IMR-90 (cell line): ENCODE results near the gene SESN1. TPM values are rescaled to one million over a fixed set of nuclear protein-coding genes. Genes with fewer than 3 reads are reported as not detected.

Experiments used
- ATAC-seq: fragments of 200-7000 bp; cut with Tn5 transposase; 2 replicates; pipeline ENCODE4 v1.9.1; 2020; ENCODE audit warnings: low read depth, mild to moderate bottlenecking, moderate library complexity
- BruUV-seq: library from RNA; stranded (reverse); fragments of 400-500 nt; replicated peaks from 2 replicates; lab custom pipeline; 2021; lab: Mats Ljungman, UMichigan
- CTCF ChIA-PET: fragments of 300-600 bp; formaldehyde crosslinking; extraction: SDS; loops from one replicate; lab custom pipeline; 2021; ENCODE audit warnings: antibody characterized with exemption; lab: Yijun Ruan, JAX
- POLR2A ChIA-PET: fragments of 300-600 bp; sonication (Branson Sonifier 250); formaldehyde crosslinking; loops from one replicate; lab custom pipeline; 2022; ENCODE audit warnings: antibody characterized with exemption; ENCODE audit not compliant: unreplicated experiment; lab: Charles Lee
- DNase-seq: peaks from one replicate; pipeline ENCODE4 v3.0.0; 2013
- H2AFZ ChIP-seq: replicated peaks from 2 replicates; pipeline ENCODE3; 2013; ENCODE audit warnings: low read length, mild to moderate bottlenecking; ENCODE audit not compliant: poor library complexity
- H2AK5ac ChIP-seq: 2 replicates; pipeline ENCODE4 v1.6.1; 2013; ENCODE audit warnings: low read depth, low read length, inconsistent platforms
- H2AK9ac ChIP-seq: replicated peaks from 2 replicates; pipeline ENCODE3; 2013; ENCODE audit warnings: mild to moderate bottlenecking, low read depth, low read length, moderate library complexity; ENCODE audit not compliant: poor library complexity
- H2BK120ac ChIP-seq: 2 replicates; pipeline ENCODE4 v1.6.1; 2013; ENCODE audit warnings: low read depth, low read length, inconsistent platforms
- H2BK15ac ChIP-seq: 3 replicates; pipeline ENCODE4 v1.6.1; 2013; ENCODE audit warnings: low read depth, low read length, inconsistent platforms
- H2BK20ac ChIP-seq: 2 replicates; pipeline ENCODE4 v1.6.1; 2013; ENCODE audit warnings: low read depth, mild to moderate bottlenecking, inconsistent platforms, low read length, moderate library complexity
- H2BK5ac ChIP-seq: 2 replicates; pipeline ENCODE4 v1.6.1; 2013; ENCODE audit warnings: mild to moderate bottlenecking, low read depth, low read length, inconsistent platforms; ENCODE audit not compliant: poor library complexity, severe bottlenecking
- H3K14ac ChIP-seq: replicated peaks from 2 replicates; pipeline ENCODE4 v1.6.1; 2013; ENCODE audit warnings: low read depth, low read length, inconsistent platforms
- H3K18ac ChIP-seq: 2 replicates; pipeline ENCODE4 v1.6.1; 2013; ENCODE audit warnings: low read depth, low read length, control low read depth
- H3K23ac ChIP-seq: 2 replicates; pipeline ENCODE4 v1.6.1; 2013; ENCODE audit warnings: low read depth, low read length, inconsistent platforms
- H3K27ac ChIP-seq: 2 replicates; pipeline ENCODE4 v1.5.1; 2013; ENCODE audit warnings: mild to moderate bottlenecking, control low read depth, low read length; ENCODE audit not compliant: insufficient read depth
- H3K27me3 ChIP-seq: 2 replicates; pipeline ENCODE4 v1.6.1; 2013; ENCODE audit warnings: low read length; ENCODE audit not compliant: control insufficient read depth, insufficient read depth
- H3K36me3 ChIP-seq: 2 replicates; pipeline ENCODE4 v1.6.1; 2013; ENCODE audit warnings: low read length, mixed read lengths; ENCODE audit not compliant: control insufficient read depth, insufficient read depth
- H3K4ac ChIP-seq: 2 replicates; pipeline ENCODE4 v1.6.1; 2013; ENCODE audit warnings: low read depth, low read length, inconsistent platforms
- H3K4me1 ChIP-seq: 2 replicates; pipeline ENCODE4 v1.6.1; 2013; ENCODE audit warnings: low read length, mixed read lengths; ENCODE audit not compliant: control insufficient read depth, insufficient read depth
- H3K4me2 ChIP-seq: 2 replicates; pipeline ENCODE4 v1.6.1; 2013; ENCODE audit warnings: low read depth, mild to moderate bottlenecking, control low read depth, low read length, moderate library complexity
- H3K4me3 ChIP-seq: 2 replicates; pipeline ENCODE4 v1.5.1; 2013; ENCODE audit warnings: low read depth, mild to moderate bottlenecking, control low read depth, low read length, moderate library complexity; ENCODE audit not compliant: insufficient read depth
- H3K56ac ChIP-seq: 2 replicates; pipeline ENCODE4 v1.6.1; 2013; ENCODE audit warnings: low read length, inconsistent platforms; ENCODE audit not compliant: insufficient read depth; ENCODE audit errors: extremely low read depth
- H3K79me1 ChIP-seq, 2 experiments: 2 replicates each; pipeline ENCODE4 v1.6.1; 2013; ENCODE audit warnings: low read length in 2 of 2, inconsistent platforms in 1 of 2, low read depth in 1 of 2
- H3K9ac ChIP-seq: 2 replicates; pipeline ENCODE4 v1.6.1; 2013; ENCODE audit warnings: low read depth, low read length, control low read depth
- H3K9me1 ChIP-seq: 2 replicates; pipeline ENCODE4 v1.6.1; 2013; ENCODE audit warnings: low read length, inconsistent platforms; ENCODE audit not compliant: insufficient read depth
- H3K9me3 ChIP-seq: 2 replicates; pipeline ENCODE4 v1.6.1; 2013; ENCODE audit warnings: low read length; ENCODE audit not compliant: control insufficient read depth, insufficient read depth
- H4K20me1 ChIP-seq: 2 replicates; pipeline ENCODE4 v1.6.1; 2013; ENCODE audit warnings: low read length, inconsistent platforms; ENCODE audit not compliant: insufficient read depth
- H4K5ac ChIP-seq: 2 replicates; pipeline ENCODE4 v1.6.1; 2013; ENCODE audit warnings: mild to moderate bottlenecking, low read depth, low read length, control low read depth
- H4K8ac ChIP-seq, 2 experiments: 2 replicates each; pipeline ENCODE4 v1.6.1; 2013; ENCODE audit warnings: low read depth in 2 of 2, low read length in 2 of 2, control low read depth in 1 of 2, inconsistent platforms in 1 of 2
- H4K91ac ChIP-seq: 2 replicates; pipeline ENCODE4 v1.6.1; 2013; ENCODE audit warnings: low read depth, low read length, inconsistent platforms; ENCODE audit not compliant: insufficient read depth
- BHLHE40 ChIP-seq: fragments of 150-350 bp; IDR thresholded peaks from 2 replicates; pipeline ENCODE4 v1.6.1; 2016; ENCODE audit warnings: mild to moderate bottlenecking, low read depth, low read length
- CEBPB ChIP-seq: IDR thresholded peaks from 2 replicates; pipeline ENCODE4 v1.6.1; 2012; ENCODE audit warnings: low read depth, low read length, improper control_type of control experiment
- CHD1 ChIP-seq: IDR thresholded peaks from 2 replicates; pipeline ENCODE4 v1.6.1; 2012; ENCODE audit warnings: low read depth, low read length, improper control_type of control experiment
- FOS ChIP-seq: fragments of 150-350 bp; IDR thresholded peaks from 2 replicates; pipeline ENCODE4 v1.6.1; 2016; ENCODE audit warnings: low read depth, low read length
- MAFK ChIP-seq: IDR thresholded peaks from 2 replicates; pipeline ENCODE4 v1.6.1; 2012; ENCODE audit warnings: low read depth, low read length, improper control_type of control experiment
- MAZ ChIP-seq: IDR thresholded peaks from 2 replicates; pipeline ENCODE4 v1.6.1; 2012; ENCODE audit warnings: low read depth, mild to moderate bottlenecking, low read length, improper control_type of control experiment, moderate library complexity, borderline replicate concordance
- MXI1 ChIP-seq: IDR thresholded peaks from 2 replicates; pipeline ENCODE4 v1.6.1; 2012; ENCODE audit warnings: low read depth, mild to moderate bottlenecking, low read length, moderate library complexity, borderline replicate concordance
- NFE2L2 ChIP-seq: fragments of 150-350 bp; IDR thresholded peaks from 2 replicates; pipeline ENCODE4 v1.6.1; 2016; ENCODE audit warnings: low read depth, mild to moderate bottlenecking, low read length
- RAD21 ChIP-seq: IDR thresholded peaks from 2 replicates; pipeline ENCODE4 v1.6.1; 2012; ENCODE audit warnings: low read length, improper control_type of control experiment
- RCOR1 ChIP-seq: IDR thresholded peaks from 2 replicates; pipeline ENCODE4 v1.6.1; 2012; ENCODE audit warnings: mild to moderate bottlenecking, low read length, improper control_type of control experiment; ENCODE audit not compliant: insufficient replicate concordance
- RFX5 ChIP-seq: IDR thresholded peaks from 2 replicates; pipeline ENCODE4 v1.8.0; 2012; ENCODE audit warnings: low read depth, mild to moderate bottlenecking, low read length, moderate library complexity
- SMC3 ChIP-seq: fragments of 150-350 bp; IDR thresholded peaks from 2 replicates; pipeline ENCODE4 v1.6.1; 2016; ENCODE audit warnings: low read depth, mild to moderate bottlenecking, antibody characterized with exemption, low read length, moderate library complexity
- USF2 ChIP-seq: fragments of 150-350 bp; IDR thresholded peaks from 2 replicates; pipeline ENCODE4 v1.6.1; 2017; ENCODE audit warnings: mild to moderate bottlenecking, antibody characterized with exemption, low read length, low read depth
- dilution Hi-C: fragments of 300-500 bp; cut with HindIII; formaldehyde crosslinking; loops from one replicate; pipeline ENCODE4 v1.14.3; 2018; ENCODE audit warnings: low sequenced_read_pairs; ENCODE audit not compliant: unreplicated experiment
- in situ Hi-C: fragments of 300-500 bp; cut with MboI; formaldehyde crosslinking; loops from 3 replicates; pipeline ENCODE4 v1.14.3; 2019; ENCODE audit warnings: low sequenced_read_pairs, inconsistent platforms, mixed read lengths
- intact Hi-C: fragments of 100-400 bp; cut with micrococcal nuclease; formaldehyde crosslinking; loops from 2 replicates; pipeline ENCODE4 v1.10.0; 2022
- polyA plus RNA-seq, 3 experiments: library from polyadenylated mRNA; depleted of rRNA; stranded (reverse); fragments of >200 nt; gene quantifications; 2 replicates each; pipeline ENCODE4 v1.2.3, GENCODE V29; 2012; ENCODE audit warnings: low replicate concordance in 1 of 3
- total RNA-seq: library from RNA; depleted of rRNA; stranded (reverse); fragments of >200 nt; gene quantifications from 2 replicates; pipeline ENCODE4 v1.2.3, GENCODE V29; 2012
- TF ChIP-seq, protein P1 (sequence below): conservative IDR thresholded peaks from 2 replicates; pipeline ENCODE4 v1.5.1; 2012; ENCODE audit warnings: mild to moderate bottlenecking, low read depth, low read length, improper control_type of control experiment

SESN1 gene
- total and polyA plus RNA-seq, 2 of the 4 experiments (the other 2 are of a cell fraction), result 9.7 to 16.7 TPM

- Histone ChIP-seq H3K27ac (no peak overlapping the region), H3K9ac (no peak overlapping the region), H3K18ac (no peak overlapping the region), H2BK5ac (no peak overlapping the region), H3K79me1 (no peaks in the 10 kb centered on the region), H4K5ac (no peak overlapping the region), H3K9me1 (no peaks in the 10 kb centered on the region), H4K8ac (no peak overlapping the region), H3K4me1 (no peaks in the 10 kb centered on the region), H3K4me3 (no peak overlapping the region), H3K4me2 (no peak overlapping the region), H3K9me3 (no peaks in the 10 kb centered on the region), H2AK5ac (no peak overlapping the region), H3K23ac (no peak overlapping the region), H3K4ac (no peak overlapping the region), H2AK9ac (no peak overlapping the region), H3K27me3 (no peaks in the 10 kb centered on the region), H3K56ac (no peak overlapping the region), H2BK15ac (no peak overlapping the region), H2AFZ (no peak overlapping the region), H4K91ac (no peak overlapping the region), H2BK120ac (no peak overlapping the region), H4K20me1 (no peaks in the 10 kb centered on the region), H3K14ac (no peak overlapping the region), H3K36me3 (peaks cover 12% of the 10 kb centered on the region), H2BK20ac (no peak overlapping the region)
- in situ Hi-C loops (no loop called here), intact Hi-C loops (loop anchor here (5.0 kb wide), 1 partner anchor 78 kb away; no protein-coding TSS in a partner anchor), dilution Hi-C loops (no loop called here)
- TF ChIP-seq RFX5 (no peak), RAD21 (no peak), MAFK (no peak), NFE2L2 (no peak), USF2 (no peak), MAZ (no peak), FOS (no peak), BHLHE40 (no peak), CEBPB (no peak), MXI1 (no peak), RCOR1 (no peak), CHD1 (no peak), SMC3 (no peak)
- TF ChIP-seq, protein P1, sequence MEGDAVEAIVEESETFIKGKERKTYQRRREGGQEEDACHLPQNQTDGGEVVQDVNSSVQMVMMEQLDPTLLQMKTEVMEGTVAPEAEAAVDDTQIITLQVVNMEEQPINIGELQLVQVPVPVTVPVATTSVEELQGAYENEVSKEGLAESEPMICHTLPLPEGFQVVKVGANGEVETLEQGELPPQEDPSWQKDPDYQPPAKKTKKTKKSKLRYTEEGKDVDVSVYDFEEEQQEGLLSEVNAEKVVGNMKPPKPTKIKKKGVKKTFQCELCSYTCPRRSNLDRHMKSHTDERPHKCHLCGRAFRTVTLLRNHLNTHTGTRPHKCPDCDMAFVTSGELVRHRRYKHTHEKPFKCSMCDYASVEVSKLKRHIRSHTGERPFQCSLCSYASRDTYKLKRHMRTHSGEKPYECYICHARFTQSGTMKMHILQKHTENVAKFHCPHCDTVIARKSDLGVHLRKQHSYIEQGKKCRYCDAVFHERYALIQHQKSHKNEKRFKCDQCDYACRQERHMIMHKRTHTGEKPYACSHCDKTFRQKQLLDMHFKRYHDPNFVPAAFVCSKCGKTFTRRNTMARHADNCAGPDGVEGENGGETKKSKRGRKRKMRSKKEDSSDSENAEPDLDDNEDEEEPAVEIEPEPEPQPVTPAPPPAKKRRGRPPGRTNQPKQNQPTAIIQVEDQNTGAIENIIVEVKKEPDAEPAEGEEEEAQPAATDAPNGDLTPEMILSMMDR, result no peak
- BruUV-seq, result no TSS peak
- POLR2A ChIA-PET, result no interaction called here
- CTCF ChIA-PET, result no interaction called here
- ATAC-seq, result no peak
- DNase-seq, result no peak
These were observed 109.3 kb downstream of the SESN1 start for GRCh38 chr6:108985301-108985700.
